GM23248 (cell line): ENCODE data around the gene ZNF3.

Source experiments
- EZH2 ChIP-seq: fragments of 200-600 bp; sonication (generic); IDR thresholded peaks from 2 replicates; pipeline ENCODE4 v1.6.1; 2018; ENCODE audit warnings: antibody characterized with exemption, mild to moderate bottlenecking; ENCODE audit not compliant: insufficient read depth, poor library complexity, severe bottlenecking
- EZH2phosphoT487 ChIP-seq: fragments of 200-600 bp; sonication (generic); IDR thresholded peaks from 2 replicates; pipeline ENCODE4 v1.6.1; 2018; ENCODE audit warnings: antibody characterized with exemption, moderate library complexity, mild to moderate bottlenecking, low read depth; ENCODE audit not compliant: insufficient read depth

GRCh38 chr7:100093054-100093453 is 11.5 kb upstream of the ZNF3 start:
- TF ChIP-seq EZH2: no peak
- TF ChIP-seq EZH2phosphoT487: no peak
